Renal pelvis (tissue), 4 donors: ENCODE data around the gene ACTR1A. TPM values are rescaled to one million over a fixed set of nuclear protein-coding genes. Genes with fewer than 3 reads are reported as not detected.

Experiments used
- DNase-seq: peaks from one replicate; pipeline ENCODE4 v3.0.0-alpha.2; 2013
- polyA plus RNA-seq, 3 donors: library from polyadenylated mRNA; unstranded; fragments of 120-200 nt; gene quantifications; one replicate each; pipeline ENCODE4 v1.2.1, GENCODE V29; 2013; ENCODE audit not compliant: insufficient read length in 3 of 3

Gene ACTR1A
- polyA plus RNA-seq, 3 donors: 78.4 to 96.4 (median 79.2) TPM

DNA sequence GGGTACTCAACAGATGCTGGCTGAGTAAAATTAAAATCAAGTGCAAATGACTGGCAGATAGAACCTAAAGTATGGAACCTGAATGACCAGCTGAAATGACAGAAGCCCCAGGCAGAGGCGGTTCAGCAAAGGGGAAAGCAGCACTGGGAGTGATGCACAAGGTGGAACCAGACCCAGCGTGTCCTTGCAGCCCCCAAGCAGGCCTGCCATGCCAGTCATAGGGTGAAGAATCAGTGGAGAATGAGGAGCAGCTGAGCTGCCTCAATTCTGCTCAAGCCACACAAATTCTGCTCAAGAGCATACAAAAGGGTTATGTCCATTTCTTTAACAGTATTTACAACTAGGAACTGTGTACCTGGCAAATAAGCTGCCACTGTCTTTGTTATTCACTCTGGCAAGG is 8.7 kb downstream of the ACTR1A start:
- DNase-seq: no peak

DNA sequence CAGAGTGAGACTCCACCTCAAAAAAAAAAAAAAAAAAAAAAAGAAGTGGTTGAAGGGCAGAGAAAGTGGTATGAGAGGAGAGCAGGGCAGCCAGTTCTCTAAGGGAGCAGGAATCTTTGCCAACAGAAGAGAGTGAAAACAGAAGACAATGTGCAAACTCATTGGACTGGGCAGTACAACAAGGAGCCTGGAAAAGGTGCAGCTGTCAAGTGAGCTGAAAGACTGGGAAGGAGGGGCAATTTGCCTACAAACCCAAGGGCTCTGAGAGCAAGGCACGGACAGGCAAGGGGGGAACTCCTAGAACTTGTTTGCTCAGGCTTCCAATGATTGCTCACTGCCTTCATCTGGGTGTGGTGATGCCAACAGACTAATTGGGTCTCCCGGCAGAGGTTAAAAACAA is 9.5 kb downstream of the ACTR1A start:
- DNase-seq: no peak

GRCh38 chr10:102492344-102492939 is 10.1 kb downstream of the ACTR1A start:
- no peak for DNase-seq

DNA sequence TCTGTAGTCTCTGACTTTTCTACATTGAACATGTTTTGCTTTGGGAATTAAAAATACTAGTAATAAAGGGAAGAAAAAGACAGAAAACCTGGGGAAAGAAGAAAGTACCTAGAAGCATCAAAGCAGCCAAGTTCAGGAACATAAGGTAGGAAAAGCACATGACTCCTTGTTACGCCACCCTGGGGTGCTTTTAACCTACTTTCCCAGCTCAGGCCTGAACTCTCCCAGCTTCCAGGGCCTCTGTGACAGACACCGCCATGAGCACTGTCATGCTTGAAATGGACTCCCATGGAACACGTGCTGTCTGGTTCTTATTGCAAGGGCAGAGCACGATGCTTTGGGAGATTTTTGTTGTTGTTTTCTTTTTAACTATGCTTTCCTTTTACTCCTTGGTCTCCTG is 11.4 kb downstream of the ACTR1A start:
- DNase-seq: no peak

- no peak for DNase-seq
Observed at GRCh38 chr10:102485093-102485784, 17.3 kb downstream of the ACTR1A start.

GRCh38 chr10:102484021-102484420 is 18.5 kb downstream of the ACTR1A start:
- DNase-seq: no peak

DNA sequence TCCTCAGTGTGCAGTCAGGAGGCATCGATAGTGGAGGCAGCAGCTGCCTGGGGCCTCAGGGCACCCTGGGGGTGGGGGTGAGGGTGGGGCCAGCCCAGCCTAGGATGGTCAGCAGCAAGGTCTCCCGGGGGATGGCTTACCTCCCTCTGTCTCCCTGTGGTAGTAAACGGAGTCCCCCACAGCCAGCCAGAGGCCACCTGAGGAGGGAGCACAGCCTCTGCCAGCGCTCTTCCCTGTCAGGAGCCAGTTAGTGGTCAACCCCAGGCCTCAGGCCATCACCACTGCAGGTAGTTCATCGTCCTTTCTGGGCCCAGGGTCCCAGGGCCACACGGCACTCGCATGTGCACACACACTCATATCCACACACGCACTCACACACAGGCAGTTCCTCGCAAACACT is 22.1 kb downstream of the ACTR1A start:
- DNase-seq: no peak

GRCh38 chr10:102479651-102480050 is 22.9 kb downstream of the ACTR1A start:
- no peak for DNase-seq

- no peak for DNase-seq
Observed at GRCh38 chr10:102476466-102477141, 25.9 kb downstream of the ACTR1A start.

DNA sequence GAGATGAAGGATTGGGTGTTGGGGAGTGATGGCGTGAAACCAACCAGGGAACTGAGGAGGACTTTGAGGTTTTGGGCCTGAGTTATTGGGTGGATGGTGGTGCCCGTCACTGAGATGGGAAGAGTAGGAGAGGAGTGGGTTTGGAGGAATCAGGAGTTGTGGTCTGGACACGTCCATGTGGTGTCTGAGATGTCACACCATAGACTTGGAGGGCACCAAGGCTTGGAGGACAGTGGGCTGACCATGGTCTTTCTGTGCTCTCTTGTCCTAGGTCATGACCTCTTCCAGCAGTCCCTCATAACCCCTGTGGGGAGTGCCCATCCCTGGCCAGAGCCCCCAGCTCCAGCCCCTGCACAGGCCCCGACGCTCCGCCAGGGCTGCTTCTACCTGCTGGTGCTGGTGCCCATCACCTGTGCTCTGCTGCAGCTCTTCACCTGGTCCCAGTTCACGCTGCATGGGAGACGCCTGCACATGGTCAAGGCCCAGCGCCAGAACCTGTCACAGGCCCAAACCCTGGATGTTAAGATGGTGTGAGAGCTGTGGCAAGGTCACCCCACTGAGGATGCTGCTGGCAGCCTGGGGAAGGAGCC is 27.0 kb downstream of the ACTR1A start:
- DNase-seq: no peak

- DNase-seq: no peak
Observed at GRCh38 chr10:102473445-102474331, 28.8 kb downstream of the ACTR1A start.

DNA sequence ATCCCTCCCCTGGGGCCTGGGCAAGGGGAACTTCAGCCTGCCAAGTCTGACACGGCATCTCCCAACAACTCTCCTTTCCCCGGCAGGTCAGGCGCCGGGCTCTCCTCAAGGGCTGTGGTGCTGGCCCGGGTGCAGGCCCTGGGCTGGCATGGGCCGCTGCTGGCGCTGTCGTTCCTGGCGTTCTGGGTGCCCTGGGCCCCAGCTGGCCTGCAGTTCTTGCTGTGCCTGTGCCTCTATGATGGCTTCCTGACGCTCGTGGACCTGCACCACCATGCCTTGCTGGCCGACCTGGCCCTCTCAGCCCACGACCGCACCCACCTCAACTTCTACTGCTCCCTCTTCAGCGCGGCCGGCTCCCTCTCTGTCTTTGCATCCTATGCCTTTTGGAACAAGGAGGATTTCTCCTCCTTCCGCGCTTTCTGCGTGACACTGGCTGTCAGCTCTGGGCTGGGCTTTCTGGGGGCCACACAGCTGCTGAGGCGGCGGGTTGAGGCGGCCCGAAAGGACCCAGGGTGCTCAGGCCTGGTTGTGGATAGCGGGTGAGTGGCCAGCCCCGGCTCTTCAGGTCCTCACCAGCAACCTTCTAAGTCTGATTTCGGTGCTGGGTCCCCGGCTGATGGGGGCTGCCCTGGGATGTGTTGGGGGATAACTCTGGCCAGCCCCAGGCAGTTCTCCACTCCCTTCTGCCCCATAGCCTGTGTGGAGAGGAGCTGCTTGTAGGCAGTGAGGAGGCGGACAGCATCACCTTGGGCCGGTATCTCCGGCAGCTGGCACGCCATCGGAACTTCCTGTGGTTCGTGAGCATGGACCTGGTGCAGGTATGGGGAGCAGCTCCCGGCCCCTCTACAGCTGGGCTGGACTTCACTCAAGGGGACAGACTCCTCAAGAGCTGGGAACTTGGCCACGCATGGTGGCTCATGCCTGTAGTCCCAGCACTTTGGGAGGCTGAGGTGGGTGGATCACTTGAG is 31.6 kb downstream of the ACTR1A start:
- DNase-seq: no peak

DNA sequence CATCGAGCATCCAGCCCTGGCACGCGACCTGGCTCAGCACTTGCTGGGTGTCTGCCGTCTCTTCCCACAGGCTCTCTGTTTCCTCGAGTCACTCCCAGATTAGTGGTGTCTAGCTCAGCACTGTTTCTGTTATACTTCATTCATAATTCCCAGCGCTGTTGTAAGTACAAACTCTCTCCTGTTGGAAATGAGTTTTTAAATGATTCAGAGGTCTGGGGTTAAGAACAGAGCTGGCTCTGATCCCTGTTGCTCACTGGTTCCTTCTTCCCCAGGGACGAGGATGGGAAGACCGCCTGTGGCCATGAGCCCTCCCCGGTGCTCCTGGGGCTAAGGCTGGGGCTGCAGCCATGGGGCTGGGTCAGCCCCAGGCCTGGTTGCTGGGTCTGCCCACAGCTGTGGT is 33.8 kb downstream of the ACTR1A start:
- DNase-seq: no peak

- DNase-seq: no peak
Observed at GRCh38 chr10:102467971-102468438, 34.5 kb downstream of the ACTR1A start.

DNA sequence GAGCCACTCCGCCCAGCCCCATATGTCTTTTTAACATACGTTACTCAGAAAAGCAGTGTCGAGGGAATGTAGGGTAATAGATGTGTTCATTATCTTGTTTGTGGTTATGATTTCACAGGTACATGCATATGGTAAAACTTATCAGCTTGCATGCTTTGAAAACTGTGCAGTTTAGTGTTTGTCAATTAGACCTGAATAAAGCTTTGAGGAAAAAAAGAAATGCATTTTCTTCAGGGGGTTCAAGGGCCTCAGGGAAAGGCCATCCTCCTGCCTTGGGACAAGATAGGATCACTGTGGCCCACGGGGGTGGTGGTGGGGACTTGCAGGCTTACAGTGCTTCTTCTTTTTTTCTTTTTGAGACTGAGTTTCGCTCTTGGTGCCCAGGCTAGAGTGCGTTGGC is 35.2 kb downstream of the ACTR1A start:
- no peak for DNase-seq

GRCh38 chr10:102465466-102465865 is 37.0 kb downstream of the ACTR1A start:
- no peak for DNase-seq

GRCh38 chr10:102463983-102464382 is 38.5 kb downstream of the ACTR1A start:
- DNase-seq: no peak

DNA sequence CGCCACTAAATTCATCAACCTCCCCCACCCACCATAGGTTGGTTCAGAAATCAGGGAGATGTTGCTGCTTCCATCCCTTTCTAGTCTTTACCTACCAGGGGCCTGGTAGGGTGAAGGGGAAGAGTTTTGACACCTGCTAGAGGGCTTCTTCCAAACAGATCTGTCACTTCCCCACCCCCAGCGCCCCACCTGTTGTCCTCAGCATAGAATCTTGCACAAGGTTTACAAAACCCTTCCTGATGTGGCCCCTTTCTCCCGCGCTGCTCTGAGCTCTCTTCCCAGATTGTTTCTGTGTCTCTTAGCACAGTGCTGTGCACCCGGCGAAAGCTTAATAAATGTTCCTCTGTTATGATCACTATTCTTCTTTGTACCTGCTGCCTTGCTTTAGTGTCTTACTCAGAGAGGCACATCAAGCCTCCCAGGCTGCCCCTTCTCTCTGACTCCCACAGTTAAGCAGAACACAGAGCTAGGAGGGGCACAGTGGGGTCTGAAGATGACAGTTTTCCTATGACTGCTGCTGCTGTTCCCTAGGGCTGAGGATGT is 39.9 kb downstream of the ACTR1A start:
- DNase-seq: no peak

GRCh38 chr10:102461187-102462054 is 41.1 kb downstream of the ACTR1A start:
- DNase-seq: peak; percentile 91
